RWPE2 (cell line): ENCODE results near the gene RABEP2.

Experiments
- ATAC-seq: fragments of 200-7000 bp; cut with Tn5 transposase; 3 replicates; pipeline ENCODE4 v1.9.1; 2021; ENCODE audit warnings: low read depth
- DNase-seq: peaks from one replicate; pipeline ENCODE4 v3.0.0-alpha.2; 2020; ENCODE audit warnings: low spot score
- H3K27ac ChIP-seq: fragments of 450-650 bp; 2 replicates; pipeline ENCODE4 v1.5.1; 2017; ENCODE audit warnings: mild to moderate bottlenecking; ENCODE audit not compliant: poor library complexity, severe bottlenecking
- H3K27me3 ChIP-seq: fragments of 250-450 bp; sonication (Bioruptor Pico); 2 replicates; pipeline ENCODE4 v1.5.1; 2021; ENCODE audit warnings: mild to moderate bottlenecking, moderate library complexity; ENCODE audit not compliant: insufficient read depth, poor library complexity, severe bottlenecking
- H3K36me3 ChIP-seq: fragments of 250-450 bp; sonication (Bioruptor Pico); 2 replicates; pipeline ENCODE4 v1.5.1; 2020; ENCODE audit warnings: low read depth, mild to moderate bottlenecking, moderate library complexity
- H3K4me1 ChIP-seq: fragments of 250-450 bp; sonication (Bioruptor Pico); 2 replicates; pipeline ENCODE4 v1.5.1; 2021; ENCODE audit warnings: mild to moderate bottlenecking, moderate library complexity; ENCODE audit not compliant: insufficient read depth, poor library complexity, severe bottlenecking
- H3K4me3 ChIP-seq: fragments of 250-450 bp; sonication (Bioruptor Pico); 2 replicates; pipeline ENCODE4 v1.5.1; 2021; ENCODE audit warnings: mild to moderate bottlenecking, moderate library complexity; ENCODE audit not compliant: severe bottlenecking
- H3K9me3 ChIP-seq: fragments of 250-450 bp; sonication (Bioruptor Pico); 2 replicates; pipeline ENCODE4 v1.5.1; 2021; ENCODE audit warnings: mild to moderate bottlenecking, moderate library complexity; ENCODE audit not compliant: severe bottlenecking
- CTCF ChIP-seq: fragments of 450-650 bp; IDR thresholded peaks from one replicate; pipeline ENCODE4 v1.5.1; 2017; ENCODE audit warnings: mild to moderate bottlenecking, moderate library complexity; ENCODE audit not compliant: poor library complexity, severe bottlenecking

RABEP2 gene

GRCh38 chr16:28937222-28937876, 12.3 kb upstream of the RABEP2 start:
- DNase-seq = no peak
- H3K4me3 ChIP-seq = no peak overlapping the region
- no peaks in the 10 kb centered on the region for H3K36me3 ChIP-seq
- H3K4me1 ChIP-seq = no peaks in the 10 kb centered on the region
- no peaks in the 10 kb centered on the region for H3K27me3 ChIP-seq
- no peak overlapping the region for H3K27ac ChIP-seq
- no peak for TF ChIP-seq CTCF
- ATAC-seq = no peak
- no peaks in the 10 kb centered on the region for H3K9me3 ChIP-seq

GRCh38 chr16:28936784-28937155, 11.7 kb upstream of the RABEP2 start:
- ATAC-seq (no peak), DNase-seq (no peak)
- H3K27ac ChIP-seq = no peak overlapping the region
- no peaks in the 10 kb centered on the region for H3K9me3 ChIP-seq
- H3K4me1 ChIP-seq = no peaks in the 10 kb centered on the region
- H3K4me3 ChIP-seq = no peak overlapping the region
- TF ChIP-seq CTCF = no peak
- no peaks in the 10 kb centered on the region for H3K36me3 ChIP-seq
- no peaks in the 10 kb centered on the region for H3K27me3 ChIP-seq

- ATAC-seq (peak; percentile 95), DNase-seq (peak; percentile 79)
- no peaks in the 10 kb centered on the region for H3K4me1 ChIP-seq
- TF ChIP-seq CTCF = no peak
- peak overlapping the region; percentile 15 for H3K4me3 ChIP-seq
- H3K36me3 ChIP-seq = no peaks in the 10 kb centered on the region
- H3K9me3 ChIP-seq = no peaks in the 10 kb centered on the region
- no peaks in the 10 kb centered on the region for H3K27me3 ChIP-seq
- no peak overlapping the region for H3K27ac ChIP-seq
Measured at GRCh38 chr16:28935924-28936783, 11.1 kb upstream of the RABEP2 start.

- H3K36me3 ChIP-seq = no peaks in the 10 kb centered on the region
- no peak overlapping the region for H3K4me3 ChIP-seq
- no peak for ATAC-seq
- no peaks in the 10 kb centered on the region for H3K27me3 ChIP-seq
- no peak for TF ChIP-seq CTCF
- no peak for DNase-seq
- H3K4me1 ChIP-seq = no peaks in the 10 kb centered on the region
- H3K27ac ChIP-seq = no peak overlapping the region
- no peaks in the 10 kb centered on the region for H3K9me3 ChIP-seq
Measured at GRCh38 chr16:28935346-28935745, 10.3 kb upstream of the RABEP2 start.

- ATAC-seq (no peak), DNase-seq (no peak)
- Histone ChIP-seq H3K27me3 (no peaks in the 10 kb centered on the region), H3K4me1 (no peaks in the 10 kb centered on the region), H3K4me3 (no peak overlapping the region), H3K27ac (no peak overlapping the region), H3K9me3 (no peaks in the 10 kb centered on the region), H3K36me3 (no peaks in the 10 kb centered on the region)
- no peak for TF ChIP-seq CTCF
Measured at GRCh38 chr16:28933171-28933570, 8.1 kb upstream of the RABEP2 start.
